ENCODE measurements around the gene ERC2. TPM values are rescaled to one million over a fixed set of nuclear protein-coding genes. Genes with fewer than 3 reads are reported as not detected.

ERC2 gene
- polyA plus RNA-seq, 3 donors, result not detected

DNA sequence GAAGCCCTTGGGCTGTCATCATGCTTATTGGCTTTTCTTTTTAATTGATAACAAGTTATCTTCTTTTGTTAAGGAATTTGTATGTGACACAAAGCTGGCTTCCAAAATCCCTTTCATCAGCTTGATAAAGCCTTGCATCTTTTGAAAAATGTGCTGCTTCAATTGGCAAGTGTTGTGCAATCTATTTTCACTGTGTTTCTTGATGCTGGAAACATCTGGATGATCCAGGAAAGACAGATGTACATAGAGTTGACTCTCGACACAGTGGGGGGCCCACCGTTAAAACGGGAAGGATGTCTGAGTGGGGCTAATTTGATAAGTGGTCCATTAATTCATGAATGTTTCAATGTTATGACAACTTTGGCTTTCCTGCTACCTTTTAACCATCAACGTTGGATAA, 822.8 kb downstream of the ERC2 start:
- no peaks in the 10 kb centered on the region for H3K36me3 ChIP-seq (replicated peaks in 1 of 2; ENCODE audit: control insufficient read depth in 1 of 2, insufficient read depth in 2 of 2, low read length in 2 of 2)
- H3K4me2 ChIP-seq (replicated peaks; ENCODE audit: extremely low read depth, low read length, poor library complexity, severe bottlenecking), result no peak overlapping the region
- peaks cover under 1% of the 10 kb centered on the region for H3K4me1 Mint-ChIP-seq
- no peak overlapping the region for H3K27ac Mint-ChIP-seq
- H3K4me3 ChIP-seq (replicated peaks in 1 of 3; ENCODE audit: low read depth in 2 of 3, low read length in 3 of 3), result no peak overlapping the region
- H3K36me3 Mint-ChIP-seq, result no peaks in the 10 kb centered on the region
- peaks cover under 1% of the 10 kb centered on the region in 2 donors for H3K4me1 ChIP-seq (ENCODE audit: control insufficient read depth in 1 of 2, insufficient read depth in 2 of 2, low read length in 2 of 2)
- peaks cover 0 to 4% (median 0%) of the 10 kb centered on the region in 7 donors for H3K9me3 Mint-ChIP-seq
- no peaks in the 10 kb centered on the region for H3K79me2 ChIP-seq (ENCODE audit: insufficient read depth, low read length)
- no CpG with 5 or more reads among the region's 4 CpGs for WGBS (ENCODE audit: insufficient coverage)
- H2AFZ ChIP-seq (ENCODE audit: insufficient read depth, low read depth, low read length, poor library complexity, severe bottlenecking), result no peak overlapping the region
- H3K27me3 Mint-ChIP-seq (ENCODE audit: low read depth in 3 of 3), result peaks cover 7 to 17% (median 15%) of the 10 kb centered on the region in 3 donors
- DNase-seq, result no peak
- H3K27ac ChIP-seq (ENCODE audit: low read depth in 1 of 2, low read length in 2 of 2), result no peak overlapping the region
- TF ChIP-seq, protein P1, sequence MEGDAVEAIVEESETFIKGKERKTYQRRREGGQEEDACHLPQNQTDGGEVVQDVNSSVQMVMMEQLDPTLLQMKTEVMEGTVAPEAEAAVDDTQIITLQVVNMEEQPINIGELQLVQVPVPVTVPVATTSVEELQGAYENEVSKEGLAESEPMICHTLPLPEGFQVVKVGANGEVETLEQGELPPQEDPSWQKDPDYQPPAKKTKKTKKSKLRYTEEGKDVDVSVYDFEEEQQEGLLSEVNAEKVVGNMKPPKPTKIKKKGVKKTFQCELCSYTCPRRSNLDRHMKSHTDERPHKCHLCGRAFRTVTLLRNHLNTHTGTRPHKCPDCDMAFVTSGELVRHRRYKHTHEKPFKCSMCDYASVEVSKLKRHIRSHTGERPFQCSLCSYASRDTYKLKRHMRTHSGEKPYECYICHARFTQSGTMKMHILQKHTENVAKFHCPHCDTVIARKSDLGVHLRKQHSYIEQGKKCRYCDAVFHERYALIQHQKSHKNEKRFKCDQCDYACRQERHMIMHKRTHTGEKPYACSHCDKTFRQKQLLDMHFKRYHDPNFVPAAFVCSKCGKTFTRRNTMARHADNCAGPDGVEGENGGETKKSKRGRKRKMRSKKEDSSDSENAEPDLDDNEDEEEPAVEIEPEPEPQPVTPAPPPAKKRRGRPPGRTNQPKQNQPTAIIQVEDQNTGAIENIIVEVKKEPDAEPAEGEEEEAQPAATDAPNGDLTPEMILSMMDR (IDR thresholded peaks at IDR 0.05), result no peak
- H4K20me1 ChIP-seq (ENCODE audit: insufficient read depth, low read length), result no peaks in the 10 kb centered on the region
- H3K4me3 Mint-ChIP-seq, result no peak overlapping the region
- H3K9ac ChIP-seq (ENCODE audit: insufficient read depth, low read length, poor library complexity, severe bottlenecking), result no peak overlapping the region
- intact Hi-C loops (cut with micrococcal nuclease), result no loop called here
- no peaks in the 10 kb centered on the region for H3K27me3 ChIP-seq (ENCODE audit: control insufficient read depth in 2 of 2, insufficient read depth in 2 of 2, low read length in 2 of 2)
- H3K9me3 ChIP-seq (replicated peaks in 1 of 2; ENCODE audit: control insufficient read depth in 1 of 2, insufficient read depth in 1 of 2, low read length in 2 of 2), result no peaks in the 10 kb centered on the region

DNA sequence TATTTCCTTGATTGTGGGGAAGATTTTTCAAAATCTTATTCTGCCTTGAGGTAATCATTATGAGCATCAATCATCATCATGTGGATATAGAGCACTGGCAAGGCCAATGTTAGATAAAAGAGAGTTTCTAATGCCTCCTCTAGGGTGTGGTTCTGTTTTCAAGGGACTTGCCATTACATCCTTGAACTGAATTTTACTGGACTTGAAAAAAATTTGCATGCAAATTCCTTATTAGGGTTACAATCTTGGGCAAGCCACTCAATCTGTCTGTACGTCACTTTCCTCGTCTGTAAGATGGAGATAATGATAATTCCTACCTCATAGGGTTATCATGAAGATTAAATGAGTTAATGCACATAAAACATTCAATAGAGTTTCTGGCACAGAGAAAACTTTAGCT, 825.0 kb downstream of the ERC2 start:
- Histone ChIP-seq H3K4me1 (ENCODE audit: control insufficient read depth in 1 of 2, insufficient read depth in 2 of 2, low read length in 2 of 2) (peaks cover 14 to 15% of the 10 kb centered on the region in 2 donors), H3K27me3 (ENCODE audit: control insufficient read depth in 2 of 2, insufficient read depth in 2 of 2, low read length in 2 of 2) (no peaks in the 10 kb centered on the region), H3K4me3 (replicated peaks in 1 of 3; ENCODE audit: low read depth in 2 of 3, low read length in 3 of 3) (no peak overlapping the region), H2AFZ (ENCODE audit: insufficient read depth, low read depth, low read length, poor library complexity, severe bottlenecking) (no peak overlapping the region), H3K4me2 (replicated peaks; ENCODE audit: extremely low read depth, low read length, poor library complexity, severe bottlenecking) (no peak overlapping the region), H3K9me3 (replicated peaks in 1 of 2; ENCODE audit: control insufficient read depth in 1 of 2, insufficient read depth in 1 of 2, low read length in 2 of 2) (no peaks in the 10 kb centered on the region), H3K36me3 (replicated peaks in 1 of 2; ENCODE audit: control insufficient read depth in 1 of 2, insufficient read depth in 2 of 2, low read length in 2 of 2) (no peaks in the 10 kb centered on the region), H3K9ac (ENCODE audit: insufficient read depth, low read length, poor library complexity, severe bottlenecking) (no peak overlapping the region), H3K79me2 (ENCODE audit: insufficient read depth, low read length) (no peaks in the 10 kb centered on the region), H4K20me1 (ENCODE audit: insufficient read depth, low read length) (no peaks in the 10 kb centered on the region), H3K27ac (ENCODE audit: low read depth in 1 of 2, low read length in 2 of 2) (no peak overlapping the region)
- TF ChIP-seq, protein P1 (IDR thresholded peaks at IDR 0.05), result no peak
- no peak for DNase-seq
- Mint-ChIP-seq H3K4me3 (no peak overlapping the region), H3K27ac (no peak overlapping the region), H3K9me3 (peaks cover 0 to 4% (median 0%) of the 10 kb centered on the region in 7 donors), H3K36me3 (no peaks in the 10 kb centered on the region), H3K27me3 (ENCODE audit: low read depth in 3 of 3) (peaks cover 7 to 19% (median 17%) of the 10 kb centered on the region in 3 donors), H3K4me1 (peaks cover 15% of the 10 kb centered on the region)
- intact Hi-C loops (cut with micrococcal nuclease), result no loop called here
- WGBS (ENCODE audit: insufficient coverage), result no CpG with 5 or more reads among the region's 2 CpGs

All from CD14-positive monocyte (primary cell).